Parathyroid adenoma (tissue), 2 donors: ENCODE measurements around the gene TMEM141.

Experiments
- H2AFZ ChIP-seq: fragments of 300-600 bp; sonication (generic); one replicate; pipeline ENCODE4 v1.7.0; 2017; ENCODE audit warnings: antibody characterized with exemption, mild to moderate bottlenecking
- H3K27ac ChIP-seq: fragments of 300-600 bp; sonication (generic); one replicate; pipeline ENCODE4 v1.7.0; 2017
- H3K27me3 ChIP-seq: fragments of 300-600 bp; sonication (generic); one replicate; pipeline ENCODE4 v1.7.0; 2017; ENCODE audit warnings: low read length; ENCODE audit not compliant: control insufficient read depth, insufficient read depth
- H3K36me3 ChIP-seq: fragments of 300-600 bp; sonication (generic); one replicate; pipeline ENCODE4 v1.7.0; 2017; ENCODE audit warnings: low read length; ENCODE audit not compliant: control insufficient read depth, insufficient read depth
- H3K4me1 ChIP-seq: fragments of 300-600 bp; sonication (generic); one replicate; pipeline ENCODE4 v1.7.0; 2017; ENCODE audit warnings: control low read depth
- H3K4me2 ChIP-seq: fragments of 300-600 bp; sonication (generic); one replicate; pipeline ENCODE4 v1.7.0; 2017; ENCODE audit warnings: low read length
- H3K4me3 ChIP-seq: fragments of 300-600 bp; sonication (generic); one replicate; pipeline ENCODE4 v1.7.0; 2017; ENCODE audit warnings: low read depth, low read length
- H3K79me2 ChIP-seq: fragments of 300-600 bp; sonication (generic); one replicate; pipeline ENCODE4 v1.7.0; 2017; ENCODE audit warnings: control low read depth
- H3K9ac ChIP-seq: fragments of 300-600 bp; sonication (generic); one replicate; pipeline ENCODE4 v1.7.0; 2017; ENCODE audit warnings: mild to moderate bottlenecking
- H3K9me3 ChIP-seq: fragments of 300-600 bp; sonication (generic); one replicate; pipeline ENCODE4 v1.7.0; 2017; ENCODE audit warnings: low read length; ENCODE audit not compliant: control insufficient read depth
- CTCF ChIP-seq: fragments of 300-600 bp; sonication (generic); IDR thresholded peaks from one replicate; pipeline ENCODE4 v1.7.0; 2017; ENCODE audit warnings: antibody characterized with exemption, mild to moderate bottlenecking
- donor health status: primary hyperparathyroidism.

Gene TMEM141

GRCh38 chr9:136829412-136829811, 38.3 kb downstream of the TMEM141 start:
- no peak overlapping the region for H3K9ac ChIP-seq

GRCh38 chr9:136829981-136830885, 39.1 kb downstream of the TMEM141 start:
- H3K27ac ChIP-seq: no peak overlapping the region

More at GRCh38 chr9:136829412-136829811, 38.3 kb downstream of the TMEM141 start:
- no peak overlapping the region for H3K4me3 ChIP-seq
- H3K4me2 ChIP-seq: no peak overlapping the region
- no peaks in the 10 kb centered on the region for H3K79me2 ChIP-seq
- no peak overlapping the region for H3K27ac ChIP-seq
- H3K9me3 ChIP-seq: no peaks in the 10 kb centered on the region
- H3K4me1 ChIP-seq: no peaks in the 10 kb centered on the region
- TF ChIP-seq CTCF: no peak
- H2AFZ ChIP-seq: no peak overlapping the region
- no peaks in the 10 kb centered on the region for H3K36me3 ChIP-seq
- H3K27me3 ChIP-seq: no peaks in the 10 kb centered on the region

GRCh38 chr9:136831002-136831719, 40.0 kb downstream of the TMEM141 start:
- no peak for TF ChIP-seq CTCF
- Histone ChIP-seq H3K36me3 (no peaks in the 10 kb centered on the region), H3K4me3 (no peak overlapping the region)

More at GRCh38 chr9:136829981-136830885, 39.1 kb downstream of the TMEM141 start:
- H3K4me1 ChIP-seq: no peaks in the 10 kb centered on the region
- no peak overlapping the region for H3K4me2 ChIP-seq
- no peak overlapping the region for H2AFZ ChIP-seq
- no peak for TF ChIP-seq CTCF
- H3K9ac ChIP-seq: no peak overlapping the region
- H3K4me3 ChIP-seq: no peak overlapping the region
- H3K27me3 ChIP-seq: no peaks in the 10 kb centered on the region
- no peaks in the 10 kb centered on the region for H3K9me3 ChIP-seq
- H3K79me2 ChIP-seq: no peaks in the 10 kb centered on the region
- H3K36me3 ChIP-seq: no peaks in the 10 kb centered on the region

GRCh38 chr9:136831720-136832104, 40.6 kb downstream of the TMEM141 start:
- no peak overlapping the region for H3K27ac ChIP-seq
- H3K9me3 ChIP-seq: no peaks in the 10 kb centered on the region
- H3K27me3 ChIP-seq: no peaks in the 10 kb centered on the region
- no peaks in the 10 kb centered on the region for H3K4me1 ChIP-seq
- H3K79me2 ChIP-seq: no peaks in the 10 kb centered on the region
- no peak overlapping the region for H3K4me3 ChIP-seq
- no peak overlapping the region for H3K9ac ChIP-seq
- no peak for TF ChIP-seq CTCF
- H3K4me2 ChIP-seq: no peak overlapping the region
- H2AFZ ChIP-seq: no peak overlapping the region
- no peaks in the 10 kb centered on the region for H3K36me3 ChIP-seq

More at GRCh38 chr9:136831002-136831719, 40.0 kb downstream of the TMEM141 start:
- Histone ChIP-seq H3K4me1 (no peaks in the 10 kb centered on the region), H3K27me3 (no peaks in the 10 kb centered on the region), H2AFZ (no peak overlapping the region), H3K4me2 (no peak overlapping the region), H3K9ac (no peak overlapping the region), H3K9me3 (no peaks in the 10 kb centered on the region), H3K79me2 (no peaks in the 10 kb centered on the region), H3K27ac (no peak overlapping the region)
